DOHH2 (cell line): ENCODE data around the gene WDR77.

Experiments used
- H3F3A ChIP-seq: fragments of 200-600 bp; sonication (generic), shearing (Covaris generic); 2 replicates; pipeline ENCODE4 v1.6.0; 2016; ENCODE audit warnings: antibody characterized with exemption, mild to moderate bottlenecking; ENCODE audit not compliant: control insufficient read depth, insufficient read depth
- H3K27ac ChIP-seq: fragments of 200-600 bp; sonication (generic); 2 replicates; pipeline ENCODE4 v1.5.1; 2014; ENCODE audit warnings: low read depth, mild to moderate bottlenecking, low read length, moderate library complexity
- H3K27me3 ChIP-seq: fragments of 200-600 bp; sonication (generic); 2 replicates; pipeline ENCODE4 v1.6.1; 2014; ENCODE audit warnings: mild to moderate bottlenecking, low read length, mixed read lengths; ENCODE audit not compliant: control insufficient read depth
- H3K36me3 ChIP-seq: fragments of 200-600 bp; sonication (generic); 2 replicates; pipeline ENCODE4 v1.6.1; 2014; ENCODE audit warnings: mild to moderate bottlenecking, low read length, moderate library complexity, mixed read lengths; ENCODE audit not compliant: control insufficient read depth
- H3K4me1 ChIP-seq: fragments of 200-600 bp; sonication (generic); 2 replicates; pipeline ENCODE4 v1.6.1; 2014; ENCODE audit warnings: mild to moderate bottlenecking, low read length, mixed read lengths; ENCODE audit not compliant: control insufficient read depth
- H3K4me2 ChIP-seq: fragments of 200-600 bp; sonication (generic); 2 replicates; pipeline ENCODE4 v1.6.0; 2014; ENCODE audit warnings: mild to moderate bottlenecking, low read length, moderate library complexity
- H3K4me3 ChIP-seq: fragments of 200-600 bp; sonication (generic); 2 replicates; pipeline ENCODE4 v1.5.1; 2014; ENCODE audit warnings: mild to moderate bottlenecking, low read length, mixed read lengths
- H3K79me2 ChIP-seq: fragments of 200-600 bp; sonication (generic); 2 replicates; pipeline ENCODE4 v1.6.1; 2014; ENCODE audit warnings: mild to moderate bottlenecking, low read length, mixed read lengths; ENCODE audit not compliant: control insufficient read depth
- H3K9me2 ChIP-seq: fragments of 200-600 bp; sonication (generic); replicated peaks from 2 replicates; pipeline ENCODE4 v1.6.1; 2014; ENCODE audit warnings: mild to moderate bottlenecking, low read length, mixed read lengths; ENCODE audit not compliant: control insufficient read depth
- H3K9me3 ChIP-seq: fragments of 200-600 bp; sonication (generic); 2 replicates; pipeline ENCODE4 v1.6.1; 2014; ENCODE audit warnings: antibody characterized with exemption, low read length, mixed read lengths; ENCODE audit not compliant: control insufficient read depth, insufficient read depth
- H4K20me1 ChIP-seq: fragments of 200-600 bp; sonication (generic); 2 replicates; pipeline ENCODE4 v1.6.0; 2014; ENCODE audit warnings: low read depth, mild to moderate bottlenecking, antibody characterized with exemption, low read length, moderate library complexity; ENCODE audit not compliant: control insufficient read depth, insufficient read depth
- EZH2phosphoT487 ChIP-seq: fragments of 200-600 bp; sonication (generic); IDR thresholded peaks from 2 replicates; pipeline ENCODE4 v1.6.1; 2017; ENCODE audit warnings: borderline replicate concordance, mild to moderate bottlenecking, antibody characterized with exemption, low read length, moderate library complexity, mixed read lengths
- TF ChIP-seq, protein P1 (sequence below): fragments of 200-600 bp; sonication (generic); IDR thresholded peaks from one replicate; pipeline ENCODE4 v1.5.1; 2014; ENCODE audit warnings: antibody characterized with exemption, mild to moderate bottlenecking, low read depth, low read length; ENCODE audit not compliant: poor library complexity, severe bottlenecking

Gene WDR77

DNA sequence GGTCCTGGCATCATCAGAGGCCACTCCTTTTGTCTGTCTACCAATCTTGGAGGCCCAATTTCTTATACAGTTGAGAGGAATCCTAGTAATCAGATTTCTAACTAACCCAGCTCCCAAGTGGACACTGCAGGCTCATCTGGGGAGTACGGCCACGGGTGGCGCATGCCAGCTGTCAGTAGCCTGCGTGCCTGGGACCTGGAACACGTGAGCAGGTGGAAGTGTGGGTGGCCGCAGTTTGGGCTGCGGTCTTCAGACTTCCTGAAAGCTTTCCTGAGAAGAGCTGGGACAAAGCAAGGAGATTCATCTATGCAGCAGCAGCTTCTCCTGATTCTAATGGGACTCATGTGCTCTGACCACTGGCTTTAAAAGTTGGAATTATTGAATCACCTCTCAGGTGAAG lies 42.0 kb upstream of the WDR77 start:
- Histone ChIP-seq H3K27me3 (no peaks in the 10 kb centered on the region), H3K9me3 (no peaks in the 10 kb centered on the region), H4K20me1 (no peaks in the 10 kb centered on the region), H3K4me1 (no peaks in the 10 kb centered on the region), H3K4me3 (no peak overlapping the region), H3K27ac (no peak overlapping the region), H3F3A (no peaks in the 10 kb centered on the region), H3K79me2 (no peaks in the 10 kb centered on the region), H3K9me2 (no peaks in the 10 kb centered on the region), H3K36me3 (no peaks in the 10 kb centered on the region), H3K4me2 (no peak overlapping the region)
- TF ChIP-seq, protein P1, sequence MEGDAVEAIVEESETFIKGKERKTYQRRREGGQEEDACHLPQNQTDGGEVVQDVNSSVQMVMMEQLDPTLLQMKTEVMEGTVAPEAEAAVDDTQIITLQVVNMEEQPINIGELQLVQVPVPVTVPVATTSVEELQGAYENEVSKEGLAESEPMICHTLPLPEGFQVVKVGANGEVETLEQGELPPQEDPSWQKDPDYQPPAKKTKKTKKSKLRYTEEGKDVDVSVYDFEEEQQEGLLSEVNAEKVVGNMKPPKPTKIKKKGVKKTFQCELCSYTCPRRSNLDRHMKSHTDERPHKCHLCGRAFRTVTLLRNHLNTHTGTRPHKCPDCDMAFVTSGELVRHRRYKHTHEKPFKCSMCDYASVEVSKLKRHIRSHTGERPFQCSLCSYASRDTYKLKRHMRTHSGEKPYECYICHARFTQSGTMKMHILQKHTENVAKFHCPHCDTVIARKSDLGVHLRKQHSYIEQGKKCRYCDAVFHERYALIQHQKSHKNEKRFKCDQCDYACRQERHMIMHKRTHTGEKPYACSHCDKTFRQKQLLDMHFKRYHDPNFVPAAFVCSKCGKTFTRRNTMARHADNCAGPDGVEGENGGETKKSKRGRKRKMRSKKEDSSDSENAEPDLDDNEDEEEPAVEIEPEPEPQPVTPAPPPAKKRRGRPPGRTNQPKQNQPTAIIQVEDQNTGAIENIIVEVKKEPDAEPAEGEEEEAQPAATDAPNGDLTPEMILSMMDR: no peak
- no peak for TF ChIP-seq EZH2phosphoT487

DNA sequence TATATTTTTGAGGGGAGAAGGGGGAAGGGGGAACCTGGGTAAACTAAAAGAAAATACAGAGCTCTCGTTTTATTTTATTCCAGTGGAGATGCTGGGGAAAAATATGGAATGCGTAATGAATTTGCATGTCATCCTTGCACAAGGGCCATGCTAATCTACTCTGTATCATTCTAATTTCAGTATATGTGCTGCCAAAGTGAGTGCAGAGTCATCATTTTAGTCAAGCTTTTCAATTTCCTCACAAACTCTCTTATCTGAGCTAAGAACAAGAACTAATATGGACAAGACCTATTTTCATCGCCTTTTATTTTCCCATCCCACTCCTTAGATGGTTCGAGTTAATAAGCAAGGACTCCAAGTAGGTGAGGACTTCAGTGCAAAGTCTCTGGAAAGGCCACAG lies 41.2 kb upstream of the WDR77 start:
- H3K79me2 ChIP-seq: no peaks in the 10 kb centered on the region
- H3F3A ChIP-seq: no peaks in the 10 kb centered on the region
- no peaks in the 10 kb centered on the region for H3K9me2 ChIP-seq
- H3K36me3 ChIP-seq: no peaks in the 10 kb centered on the region
- H3K4me3 ChIP-seq: no peak overlapping the region
- no peak overlapping the region for H3K4me2 ChIP-seq
- H3K4me1 ChIP-seq: no peaks in the 10 kb centered on the region
- H3K27me3 ChIP-seq: no peaks in the 10 kb centered on the region
- H4K20me1 ChIP-seq: no peaks in the 10 kb centered on the region
- H3K27ac ChIP-seq: no peak overlapping the region
- H3K9me3 ChIP-seq: no peaks in the 10 kb centered on the region
- no peak for TF ChIP-seq EZH2phosphoT487
- TF ChIP-seq, protein P1: no peak

DNA sequence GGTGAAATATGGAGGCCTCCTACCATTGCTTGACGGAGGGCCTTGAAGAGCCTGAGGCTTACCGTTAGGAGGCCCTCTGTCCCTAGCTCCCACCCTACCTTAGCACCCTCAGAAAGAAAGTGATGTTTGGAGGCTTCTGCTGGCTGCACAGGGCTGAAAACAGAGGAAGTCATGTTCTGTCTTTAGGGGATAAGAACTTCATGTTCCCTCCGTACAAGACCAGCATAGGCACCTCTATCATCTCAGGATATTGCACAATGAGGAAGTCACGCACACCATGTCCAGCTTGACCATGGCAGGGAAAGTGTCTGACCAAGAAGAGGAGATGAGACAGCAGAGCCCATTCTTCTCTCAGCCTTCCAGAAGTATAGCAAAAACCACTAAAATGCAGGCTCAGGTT lies 40.5 kb upstream of the WDR77 start:
- Histone ChIP-seq H3K9me2 (no peaks in the 10 kb centered on the region), H4K20me1 (no peaks in the 10 kb centered on the region), H3K4me3 (no peak overlapping the region), H3K4me2 (no peak overlapping the region), H3K36me3 (no peaks in the 10 kb centered on the region), H3K9me3 (no peaks in the 10 kb centered on the region), H3K4me1 (no peaks in the 10 kb centered on the region), H3K79me2 (no peaks in the 10 kb centered on the region), H3K27ac (no peak overlapping the region), H3K27me3 (no peaks in the 10 kb centered on the region), H3F3A (no peaks in the 10 kb centered on the region)
- TF ChIP-seq, protein P1: no peak
- no peak for TF ChIP-seq EZH2phosphoT487

DNA sequence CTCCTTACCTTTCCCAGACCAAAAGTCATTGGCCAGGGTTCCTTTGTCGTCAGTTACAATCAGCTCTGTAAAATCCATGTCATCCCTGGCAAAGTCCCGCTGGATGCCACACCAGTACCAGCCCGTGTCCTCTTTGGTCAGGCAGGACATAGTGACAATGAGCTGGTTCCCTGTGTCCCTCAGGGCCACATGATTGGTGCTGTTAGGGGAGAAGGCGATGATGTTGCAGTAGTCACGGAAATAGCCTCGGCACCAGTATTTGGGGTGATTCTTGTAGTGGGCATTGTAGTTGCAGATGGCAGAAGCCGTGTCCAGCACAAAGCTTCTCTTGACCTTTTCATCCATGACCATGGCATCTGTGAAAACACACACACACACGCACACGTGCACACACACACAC lies 39.6 kb upstream of the WDR77 start:
- no peaks in the 10 kb centered on the region for H3K36me3 ChIP-seq
- no peak overlapping the region for H3K4me3 ChIP-seq
- H3K9me2 ChIP-seq: no peaks in the 10 kb centered on the region
- no peak overlapping the region for H3K27ac ChIP-seq
- no peaks in the 10 kb centered on the region for H3K9me3 ChIP-seq
- no peaks in the 10 kb centered on the region for H3K27me3 ChIP-seq
- H3K4me1 ChIP-seq: no peaks in the 10 kb centered on the region
- TF ChIP-seq EZH2phosphoT487: no peak
- TF ChIP-seq, protein P1: no peak
- H4K20me1 ChIP-seq: no peaks in the 10 kb centered on the region
- H3F3A ChIP-seq: no peaks in the 10 kb centered on the region
- H3K4me2 ChIP-seq: no peak overlapping the region
- H3K79me2 ChIP-seq: no peaks in the 10 kb centered on the region
